ENCODE measurements around the gene ADAM8. TPM values are rescaled to one million over a fixed set of nuclear protein-coding genes. Genes with fewer than 3 reads are reported as not detected.

ADAM8 gene
- total RNA-seq, 4 donors from 2014 or later: 5.4 to 12.4 (median 6.4) TPM

- Histone ChIP-seq H3K4me3 (no peak overlapping the region), H3K36me3 (peaks cover 0 to 30% (median 0%) of the 10 kb centered on the region in 3 donors)
- DNase-seq: no peak
Measured at GRCh38 chr10:133306941-133307379, 30.3 kb upstream of the ADAM8 start.

GRCh38 chr10:133306097-133306476, 29.4 kb upstream of the ADAM8 start:
- Histone ChIP-seq H3K4me1 (peaks cover 0 to 36% (median 6%) of the 10 kb centered on the region in 4 donors), H3K4me3 (no peak overlapping the region), H3K36me3 (peaks cover 0 to 28% (median 0%) of the 10 kb centered on the region in 3 donors), H3K27me3 (no peaks in the 10 kb centered on the region), H3K9me3 (no peaks in the 10 kb centered on the region), H3K27ac (peak overlapping the region in 3 of 4 donors; percentile 30 to 61 (median 34))
- TF ChIP-seq POLR2A (IDR thresholded peaks at IDR 0.05) (no peak), CTCF (IDR thresholded peaks at IDR 0.05) (no peak)
- DNase-seq: no peak

More at GRCh38 chr10:133306941-133307379, 30.3 kb upstream of the ADAM8 start:
- Histone ChIP-seq H3K9me3 (no peaks in the 10 kb centered on the region), H3K4me1 (peaks cover 0 to 36% (median 6%) of the 10 kb centered on the region in 4 donors), H3K27ac (peak overlapping the region in 3 of 4 donors; percentile 93 to 99 (median 99)), H3K27me3 (no peaks in the 10 kb centered on the region)
- TF ChIP-seq POLR2A (IDR thresholded peaks at IDR 0.05) (no peak), CTCF (IDR thresholded peaks at IDR 0.05) (no peak)

GRCh38 chr10:133303206-133303605, 26.5 kb upstream of the ADAM8 start:
- no peak for DNase-seq
- TF ChIP-seq POLR2A (IDR thresholded peaks at IDR 0.05) (no peak), CTCF (IDR thresholded peaks at IDR 0.05) (no peak)
- Histone ChIP-seq H3K27me3 (no peaks in the 10 kb centered on the region), H3K36me3 (peaks cover 0 to 43% (median 0%) of the 10 kb centered on the region in 3 donors), H3K9me3 (no peaks in the 10 kb centered on the region), H3K27ac (no peak overlapping the region), H3K4me3 (no peak overlapping the region), H3K4me1 (peaks cover 0 to 25% (median 6%) of the 10 kb centered on the region in 4 donors)

- peaks cover 0 to 53% (median 0%) of the 10 kb centered on the region in 3 donors for H3K36me3 ChIP-seq
- H3K4me1 ChIP-seq: peaks cover 0 to 20% (median 2%) of the 10 kb centered on the region in 4 donors
- H3K27me3 ChIP-seq: no peaks in the 10 kb centered on the region
- no peak for DNase-seq
- H3K27ac ChIP-seq: no peak overlapping the region
- TF ChIP-seq CTCF (IDR thresholded peaks at IDR 0.05) (no peak), POLR2A (IDR thresholded peaks at IDR 0.05) (no peak)
- H3K4me3 ChIP-seq: no peak overlapping the region
- no peaks in the 10 kb centered on the region for H3K9me3 ChIP-seq
Measured at GRCh38 chr10:133302230-133302629, 25.6 kb upstream of the ADAM8 start.

- H3K36me3 ChIP-seq: peaks cover 0 to 78% (median 0%) of the 10 kb centered on the region in 3 donors
- no peaks in the 10 kb centered on the region for H3K9me3 ChIP-seq
- TF ChIP-seq POLR2A (IDR thresholded peaks at IDR 0.05) (no peak), CTCF (IDR thresholded peaks at IDR 0.05) (no peak)
- H3K4me3 ChIP-seq: no peak overlapping the region
- no peaks in the 10 kb centered on the region for H3K4me1 ChIP-seq
- no peak for DNase-seq
- no peak overlapping the region for H3K27ac ChIP-seq
- H3K27me3 ChIP-seq: no peaks in the 10 kb centered on the region
Measured at GRCh38 chr10:133299738-133300137, 23.1 kb upstream of the ADAM8 start.

GRCh38 chr10:133299224-133299623, 22.6 kb upstream of the ADAM8 start:
- Histone ChIP-seq H3K27me3 (no peaks in the 10 kb centered on the region), H3K4me3 (no peak overlapping the region), H3K9me3 (no peaks in the 10 kb centered on the region), H3K27ac (no peak overlapping the region), H3K4me1 (no peaks in the 10 kb centered on the region), H3K36me3 (peaks cover 0 to 83% (median 0%) of the 10 kb centered on the region in 3 donors)
- DNase-seq: no peak
- TF ChIP-seq POLR2A (IDR thresholded peaks at IDR 0.05) (no peak), CTCF (IDR thresholded peaks at IDR 0.05) (no peak)
